GM21423 (cell line): Measurements from ENCODE around the gene NUDT4.

Experiments used
- ATAC-seq: cut with Tn5 transposase; IDR thresholded peaks from one replicate; pipeline ENCODE4 v1.9.1; 2021; ENCODE audit warnings: mild to moderate bottlenecking, moderate library complexity; ENCODE audit not compliant: unreplicated experiment

Gene NUDT4

GRCh38 chr12:93377252-93378195 lies at the start of gene NUDT4:
Gene NUDT4, plus strand, starts transcription at chr12:93377925. Its CDS starts 398 bp downstream, at chr12:93378323.
- peak; percentile 71 for ATAC-seq

- ATAC-seq: no peak
Measured at GRCh38 chr12:93333054-93333453, 44.7 kb upstream of the NUDT4 start.

GRCh38 chr12:93333828-93334227 lies 43.9 kb upstream of the NUDT4 start:
- ATAC-seq: no peak

GRCh38 chr12:93335603-93336162 lies 42.0 kb upstream of the NUDT4 start:
- no peak for ATAC-seq

- no peak for ATAC-seq
Measured at GRCh38 chr12:93336291-93336741, 41.4 kb upstream of the NUDT4 start.

GRCh38 chr12:93338598-93338997 lies 39.1 kb upstream of the NUDT4 start:
- no peak for ATAC-seq

GRCh38 chr12:93339695-93340094 lies 38.0 kb upstream of the NUDT4 start:
- ATAC-seq: no peak

GRCh38 chr12:93341409-93342049 lies 36.2 kb upstream of the NUDT4 start:
- no peak for ATAC-seq

GRCh38 chr12:93347054-93347785 lies 30.5 kb upstream of the NUDT4 start:
- ATAC-seq: no peak

- no peak for ATAC-seq
Measured at GRCh38 chr12:93348575-93349435, 28.9 kb upstream of the NUDT4 start.

GRCh38 chr12:93351726-93352125 lies 26.0 kb upstream of the NUDT4 start:
- ATAC-seq: no peak

- no peak for ATAC-seq
Measured at GRCh38 chr12:93352321-93352720, 25.4 kb upstream of the NUDT4 start.

GRCh38 chr12:93356214-93356613 lies 21.5 kb upstream of the NUDT4 start:
- no peak for ATAC-seq

GRCh38 chr12:93358058-93358457 lies 19.7 kb upstream of the NUDT4 start:
- no peak for ATAC-seq

GRCh38 chr12:93358821-93359220 lies 18.9 kb upstream of the NUDT4 start:
- ATAC-seq: no peak

- ATAC-seq: no peak
Measured at GRCh38 chr12:93360688-93361087, 17.0 kb upstream of the NUDT4 start.

- ATAC-seq: no peak
Measured at GRCh38 chr12:93361151-93361919, 16.4 kb upstream of the NUDT4 start.

- peak; percentile 88 for ATAC-seq
Measured at GRCh38 chr12:93363841-93364297, 13.9 kb upstream of the NUDT4 start.
